ENCODE results near the gene PAK3. TPM values are rescaled to one million over a fixed set of nuclear protein-coding genes. Genes with fewer than 3 reads are reported as not detected.

PAK3 gene
- total RNA-seq, 1 donor from 2014 or later: 1.4 TPM

DNA sequence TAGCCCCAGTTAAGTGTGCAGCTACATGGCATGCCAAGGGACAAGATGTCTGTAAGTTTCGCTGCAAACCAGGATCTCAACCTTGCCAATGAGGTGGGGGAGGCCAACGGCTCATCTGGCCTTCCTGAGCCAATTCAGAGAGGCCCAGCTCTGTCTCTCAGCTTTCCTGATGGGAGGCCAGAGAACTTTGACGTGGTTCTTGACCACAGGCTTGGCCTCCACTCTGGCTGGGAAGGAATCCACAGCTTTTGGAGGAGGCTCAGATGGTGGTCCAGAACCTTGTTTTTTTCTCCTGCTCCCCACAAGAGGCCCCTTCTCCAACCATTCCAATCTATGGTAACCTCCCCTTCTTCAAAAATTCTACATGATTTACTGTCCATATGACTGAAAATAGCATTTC lies 164.5 kb downstream of the PAK3 start:
- DNase-seq: no peak
- no peaks in the 10 kb centered on the region for H3K27me3 ChIP-seq (ENCODE audit: low read depth)
- no peak overlapping the region for H3K4me3 ChIP-seq
- H3K27ac ChIP-seq: no peak overlapping the region
- intact Hi-C loops (cut with DNase I): no loop called here
- TF ChIP-seq, protein P1, sequence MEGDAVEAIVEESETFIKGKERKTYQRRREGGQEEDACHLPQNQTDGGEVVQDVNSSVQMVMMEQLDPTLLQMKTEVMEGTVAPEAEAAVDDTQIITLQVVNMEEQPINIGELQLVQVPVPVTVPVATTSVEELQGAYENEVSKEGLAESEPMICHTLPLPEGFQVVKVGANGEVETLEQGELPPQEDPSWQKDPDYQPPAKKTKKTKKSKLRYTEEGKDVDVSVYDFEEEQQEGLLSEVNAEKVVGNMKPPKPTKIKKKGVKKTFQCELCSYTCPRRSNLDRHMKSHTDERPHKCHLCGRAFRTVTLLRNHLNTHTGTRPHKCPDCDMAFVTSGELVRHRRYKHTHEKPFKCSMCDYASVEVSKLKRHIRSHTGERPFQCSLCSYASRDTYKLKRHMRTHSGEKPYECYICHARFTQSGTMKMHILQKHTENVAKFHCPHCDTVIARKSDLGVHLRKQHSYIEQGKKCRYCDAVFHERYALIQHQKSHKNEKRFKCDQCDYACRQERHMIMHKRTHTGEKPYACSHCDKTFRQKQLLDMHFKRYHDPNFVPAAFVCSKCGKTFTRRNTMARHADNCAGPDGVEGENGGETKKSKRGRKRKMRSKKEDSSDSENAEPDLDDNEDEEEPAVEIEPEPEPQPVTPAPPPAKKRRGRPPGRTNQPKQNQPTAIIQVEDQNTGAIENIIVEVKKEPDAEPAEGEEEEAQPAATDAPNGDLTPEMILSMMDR (IDR thresholded peaks at IDR 0.05): no peak
- no peaks in the 10 kb centered on the region for H3K4me1 ChIP-seq
- ATAC-seq: no peak
- H3K9me3 ChIP-seq: no peaks in the 10 kb centered on the region
- H3K36me3 ChIP-seq: no peaks in the 10 kb centered on the region

DNA sequence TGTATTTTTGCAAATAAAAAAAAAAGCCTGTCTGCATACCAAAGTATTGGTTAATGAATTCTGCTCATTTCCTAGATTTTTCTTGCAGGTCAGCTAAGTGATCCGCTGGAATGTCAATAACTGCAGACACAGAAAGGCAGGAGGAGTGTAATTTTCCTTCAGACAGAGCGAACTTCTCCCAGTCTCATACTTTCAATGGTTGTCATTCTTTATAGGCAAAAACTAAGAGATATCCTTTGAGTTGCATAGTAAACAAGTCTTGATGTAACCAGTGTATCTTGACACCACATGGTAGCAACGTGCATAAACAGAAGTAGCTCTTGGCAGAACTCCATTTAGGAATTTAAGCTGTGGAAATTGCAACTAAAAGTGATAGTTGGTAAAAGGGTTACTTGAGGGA lies 166.1 kb downstream of the PAK3 start:
- no peaks in the 10 kb centered on the region for H3K27me3 ChIP-seq (ENCODE audit: low read depth)
- intact Hi-C loops (cut with DNase I): no loop called here

DNA sequence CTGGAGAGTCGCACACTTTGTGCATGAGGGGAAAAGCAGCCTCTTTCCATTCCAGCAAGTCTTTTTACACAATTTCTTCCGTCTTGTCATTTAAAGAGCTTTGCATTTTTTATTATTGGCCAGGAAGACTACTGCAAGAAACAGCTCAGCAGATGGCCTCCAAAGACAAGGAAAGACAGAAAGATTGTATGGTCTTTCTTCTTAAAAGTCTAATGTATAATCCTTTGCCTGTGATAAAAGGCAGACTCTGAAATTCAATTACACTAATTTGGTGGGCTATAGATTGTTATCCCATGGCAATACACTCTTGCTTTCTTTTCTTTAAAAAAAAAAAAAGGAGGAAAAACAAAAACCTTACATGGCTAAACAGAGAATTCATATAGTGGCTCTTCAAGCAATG lies 168.4 kb downstream of the PAK3 start:
- H3K27me3 ChIP-seq (ENCODE audit: low read depth): no peaks in the 10 kb centered on the region
- no peaks in the 10 kb centered on the region for H3K4me1 ChIP-seq
- intact Hi-C loops (cut with DNase I): no loop called here
- no peaks in the 10 kb centered on the region for H3K36me3 ChIP-seq
- no peak for ATAC-seq
- H3K27ac ChIP-seq: no peak overlapping the region
- no peak overlapping the region for H3K4me3 ChIP-seq
- TF ChIP-seq, protein P1 (IDR thresholded peaks at IDR 0.05): no peak
- DNase-seq: no peak
- H3K9me3 ChIP-seq: no peaks in the 10 kb centered on the region

More for the DNA sequence above, 166.1 kb downstream of the PAK3 start:
- Histone ChIP-seq H3K4me3 (no peak overlapping the region), H3K27ac (no peak overlapping the region), H3K9me3 (no peaks in the 10 kb centered on the region), H3K4me1 (no peaks in the 10 kb centered on the region), H3K36me3 (no peaks in the 10 kb centered on the region)
- DNase-seq (no peak), ATAC-seq (no peak)
- TF ChIP-seq, protein P1 (IDR thresholded peaks at IDR 0.05): no peak

DNA sequence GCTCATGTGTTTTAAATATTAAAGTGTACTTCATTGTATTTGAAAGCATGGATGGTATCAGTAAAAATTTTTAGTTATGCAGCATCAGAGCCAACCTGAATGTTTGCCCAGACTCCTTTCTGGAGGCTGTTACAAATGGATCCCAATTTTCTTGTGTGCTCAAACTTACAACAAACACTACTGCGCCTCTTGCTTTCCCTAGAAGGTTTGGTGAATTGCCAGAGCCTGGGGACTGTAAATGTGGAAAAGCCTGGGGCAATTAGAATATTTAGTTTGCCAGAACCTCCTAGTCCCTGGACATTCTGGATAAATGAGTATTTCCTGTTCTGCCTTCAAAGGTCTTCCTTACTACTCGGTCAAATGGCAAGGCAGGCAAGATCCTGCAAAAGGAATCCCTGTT lies 169.5 kb downstream of the PAK3 start:
- Histone ChIP-seq H3K4me3 (no peak overlapping the region), H3K36me3 (no peaks in the 10 kb centered on the region), H3K27me3 (ENCODE audit: low read depth) (no peaks in the 10 kb centered on the region), H3K9me3 (no peaks in the 10 kb centered on the region), H3K27ac (no peak overlapping the region), H3K4me1 (no peaks in the 10 kb centered on the region)
- TF ChIP-seq, protein P1 (IDR thresholded peaks at IDR 0.05): no peak
- ATAC-seq: no peak
- DNase-seq: no peak
- intact Hi-C loops (cut with DNase I): no loop called here

DNA sequence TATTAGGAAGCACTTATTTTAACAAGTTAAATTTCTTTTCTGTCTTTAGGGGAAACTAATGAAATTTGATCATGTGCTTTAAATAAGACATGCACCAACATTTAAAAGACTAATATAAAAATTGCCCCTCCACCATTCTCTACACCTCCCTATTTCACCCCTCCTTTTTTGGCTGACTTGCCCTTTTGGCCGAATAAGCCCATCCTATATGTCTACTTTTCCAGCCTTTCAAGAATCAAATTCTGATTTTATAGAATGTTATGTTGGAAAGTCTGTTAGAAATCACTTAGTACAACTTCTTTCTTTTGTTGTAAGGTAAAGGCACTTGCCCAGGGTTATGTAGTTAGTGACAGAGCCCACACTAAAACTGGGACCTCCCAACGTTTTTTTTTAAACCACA lies 172.5 kb downstream of the PAK3 start:
- Histone ChIP-seq H3K27me3 (ENCODE audit: low read depth) (no peaks in the 10 kb centered on the region), H3K4me3 (no peak overlapping the region), H3K4me1 (no peaks in the 10 kb centered on the region)

More for the DNA sequence above, 172.5 kb downstream of the PAK3 start:
- DNase-seq: no peak
- Histone ChIP-seq H3K36me3 (no peaks in the 10 kb centered on the region), H3K27ac (no peak overlapping the region), H3K9me3 (no peaks in the 10 kb centered on the region)
- intact Hi-C loops (cut with DNase I): no loop called here
- TF ChIP-seq, protein P1 (IDR thresholded peaks at IDR 0.05): no peak
- no peak for ATAC-seq

All from lower lobe of right lung (tissue), 2 donors.